ENCODE results near the gene LHX2. TPM values are rescaled to one million over a fixed set of nuclear protein-coding genes. Genes with fewer than 3 reads are reported as not detected.
"Not testable (repeated sequence)": the region's sequence is repeated elsewhere in the genome, so short reads cannot be mapped to it uniquely, and the experiment has no call there.

Gene LHX2
- total RNA-seq, 3 donors from 2014 or later: not detected

- H3K4me3 ChIP-seq: no peak overlapping the region
- no peak for DNase-seq (ENCODE audit: low spot score in 2 of 2)
- H3K27ac ChIP-seq: no peak overlapping the region
- H3K9me3 ChIP-seq: no peaks in the 10 kb centered on the region
- no peaks in the 10 kb centered on the region for H3K4me1 ChIP-seq
- no peaks in the 10 kb centered on the region for H3K36me3 ChIP-seq
- intact Hi-C loops (cut with DNase I; ENCODE audit: low total_unique reads): no loop called here
- peaks cover 0 to 15% of the 10 kb centered on the region in 2 donors for H3K27me3 ChIP-seq
- TF ChIP-seq POLR2A (IDR thresholded peaks at IDR 0.05) (no peak), CTCF (IDR thresholded peaks at IDR 0.05) (no peak), POLR2AphosphoS5 (IDR thresholded peaks at IDR 0.05) (no peak)
Measured at GRCh38 chr9:123983047-123983446, 28.5 kb upstream of the LHX2 start.

- no peak for DNase-seq (ENCODE audit: low spot score in 2 of 2)
- intact Hi-C loops (cut with DNase I; ENCODE audit: low total_unique reads): no loop called here
- Histone ChIP-seq H3K27me3 (peaks cover 0 to 10% of the 10 kb centered on the region in 2 donors), H3K4me1 (no peaks in the 10 kb centered on the region), H3K27ac (no peak overlapping the region), H3K4me3 (no peak overlapping the region), H3K36me3 (no peaks in the 10 kb centered on the region), H3K9me3 (no peaks in the 10 kb centered on the region)
- no peak for TF ChIP-seq POLR2AphosphoS5 (IDR thresholded peaks at IDR 0.05)
- TF ChIP-seq POLR2A (IDR thresholded peaks at IDR 0.05): no peak
- no peak for TF ChIP-seq CTCF (IDR thresholded peaks at IDR 0.05)
Measured at GRCh38 chr9:123984802-123985201, 26.8 kb upstream of the LHX2 start.

DNA sequence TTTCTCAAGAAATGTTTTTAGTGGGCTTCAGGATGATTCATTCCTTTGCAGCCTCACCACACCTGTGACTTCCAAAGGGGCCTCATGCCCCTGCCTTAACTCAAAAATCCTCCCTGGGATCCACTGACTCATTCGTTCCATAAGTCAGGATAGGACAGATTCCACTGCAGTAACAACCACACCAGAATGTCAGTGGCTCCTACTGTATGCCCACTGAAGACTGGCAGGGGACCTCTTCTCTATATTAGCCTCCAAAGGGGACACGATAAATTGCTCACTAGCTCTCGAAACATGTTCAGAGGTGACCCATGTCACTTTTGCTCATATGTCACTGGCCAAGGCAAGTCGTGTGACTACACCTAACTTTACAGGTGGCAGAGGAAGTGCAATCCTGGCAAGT is 25.7 kb upstream of the LHX2 start:
- TF ChIP-seq POLR2AphosphoS5 (IDR thresholded peaks at IDR 0.05): no peak
- no peak for TF ChIP-seq CTCF (IDR thresholded peaks at IDR 0.05)
- TF ChIP-seq POLR2A (IDR thresholded peaks at IDR 0.05): no peak
- Histone ChIP-seq H3K4me1 (no peaks in the 10 kb centered on the region), H3K36me3 (no peaks in the 10 kb centered on the region), H3K9me3 (no peaks in the 10 kb centered on the region), H3K4me3 (no peak overlapping the region), H3K27me3 (peaks cover 0 to 5% of the 10 kb centered on the region in 2 donors), H3K27ac (no peak overlapping the region)
- DNase-seq (ENCODE audit: low spot score in 2 of 2): no peak
- intact Hi-C loops (cut with DNase I; ENCODE audit: low total_unique reads): no loop called here

- Histone ChIP-seq H3K36me3 (no peaks in the 10 kb centered on the region), H3K27me3 (peaks cover 0 to 14% of the 10 kb centered on the region in 2 donors)
- no peak for TF ChIP-seq POLR2A (IDR thresholded peaks at IDR 0.05)
- no peak for TF ChIP-seq CTCF (IDR thresholded peaks at IDR 0.05)
- no peak for TF ChIP-seq POLR2AphosphoS5 (IDR thresholded peaks at IDR 0.05)
Measured at GRCh38 chr9:123990427-123990826, 21.1 kb upstream of the LHX2 start.

GRCh38 chr9:123992679-123993078 is 18.9 kb upstream of the LHX2 start:
- intact Hi-C loops (cut with DNase I; ENCODE audit: low total_unique reads); H3K27ac ChIP-seq; H3K4me1 ChIP-seq; H3K4me3 ChIP-seq; DNase-seq (ENCODE audit: low spot score in 2 of 2); H3K36me3 ChIP-seq; H3K9me3 ChIP-seq: not testable (repeated sequence)
- H3K27me3 ChIP-seq: peaks cover 0 to 36% of the 10 kb centered on the region in 2 donors

More at GRCh38 chr9:123990427-123990826, 21.1 kb upstream of the LHX2 start:
- no peak overlapping the region for H3K27ac ChIP-seq
- H3K4me1 ChIP-seq: no peaks in the 10 kb centered on the region
- no peak for DNase-seq (ENCODE audit: low spot score in 2 of 2)
- intact Hi-C loops (cut with DNase I; ENCODE audit: low total_unique reads): no loop called here
- no peak overlapping the region for H3K4me3 ChIP-seq
- H3K9me3 ChIP-seq: no peaks in the 10 kb centered on the region
